ENCODE results near the gene STOX2. TPM values are rescaled to one million over a fixed set of nuclear protein-coding genes. Genes with fewer than 3 reads are reported as not detected.

STOX2 gene
- total RNA-seq, 1 donor from 2014 or later = 4.4 TPM

DNA sequence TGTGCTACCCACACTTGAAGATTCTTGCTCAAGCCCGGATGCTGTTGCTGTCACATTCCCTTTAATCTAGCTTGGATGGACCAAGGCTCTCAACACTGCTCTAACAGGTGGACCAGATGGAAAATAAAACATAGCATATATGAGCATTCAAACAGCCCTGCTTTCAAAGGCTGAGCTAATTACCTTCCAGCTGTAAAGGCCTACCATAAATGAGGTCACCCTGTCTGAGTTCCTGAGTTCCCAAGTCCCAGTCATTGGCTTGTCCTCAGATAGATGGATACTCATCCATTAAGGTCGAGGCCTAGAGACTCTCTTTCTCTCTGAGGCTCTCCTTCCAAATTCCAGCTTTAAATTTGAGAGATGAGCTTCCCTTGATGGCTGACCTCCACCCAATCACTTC, 147.5 kb downstream of the STOX2 start:
- no peak for TF ChIP-seq CTCF (IDR thresholded peaks at IDR 0.05; ENCODE audit: insufficient read depth, low read length, poor library complexity, severe bottlenecking)
- DNase-seq (ENCODE audit: low read depth) = no peak
- Histone ChIP-seq H3K4me3 (ENCODE audit: low read depth, low read length) (no peak overlapping the region), H3K27me3 (ENCODE audit: control insufficient read depth, insufficient read depth, low read length) (no peaks in the 10 kb centered on the region), H3K36me3 (ENCODE audit: control insufficient read depth, insufficient read depth, low read length) (no peaks in the 10 kb centered on the region)

GRCh38 chr4:184053434-184053833, 148.3 kb downstream of the STOX2 start:
- Histone ChIP-seq H3K27me3 (ENCODE audit: control insufficient read depth, insufficient read depth, low read length) (no peaks in the 10 kb centered on the region), H3K4me3 (ENCODE audit: low read depth, low read length) (no peak overlapping the region), H3K36me3 (ENCODE audit: control insufficient read depth, insufficient read depth, low read length) (no peaks in the 10 kb centered on the region)
- no peak for DNase-seq (ENCODE audit: low read depth)
- TF ChIP-seq CTCF (IDR thresholded peaks at IDR 0.05; ENCODE audit: insufficient read depth, low read length, poor library complexity, severe bottlenecking) = no peak

GRCh38 chr4:184056877-184057276, 151.8 kb downstream of the STOX2 start:
- Histone ChIP-seq H3K27me3 (ENCODE audit: control insufficient read depth, insufficient read depth, low read length) (no peaks in the 10 kb centered on the region), H3K36me3 (ENCODE audit: control insufficient read depth, insufficient read depth, low read length) (no peaks in the 10 kb centered on the region), H3K4me3 (ENCODE audit: low read depth, low read length) (no peak overlapping the region)
- TF ChIP-seq CTCF (IDR thresholded peaks at IDR 0.05; ENCODE audit: insufficient read depth, low read length, poor library complexity, severe bottlenecking) = no peak
- no peak for DNase-seq (ENCODE audit: low read depth)

- Histone ChIP-seq H3K27me3 (ENCODE audit: control insufficient read depth, insufficient read depth, low read length) (no peaks in the 10 kb centered on the region), H3K36me3 (ENCODE audit: control insufficient read depth, insufficient read depth, low read length) (no peaks in the 10 kb centered on the region), H3K4me3 (ENCODE audit: low read depth, low read length) (no peak overlapping the region)
- no peak for TF ChIP-seq CTCF (IDR thresholded peaks at IDR 0.05; ENCODE audit: insufficient read depth, low read length, poor library complexity, severe bottlenecking)
- DNase-seq (ENCODE audit: low read depth) = no peak
These were observed 152.9 kb downstream of the STOX2 start for GRCh38 chr4:184058026-184058425.

GRCh38 chr4:184059099-184059498, 154.0 kb downstream of the STOX2 start:
- no peak overlapping the region for H3K4me3 ChIP-seq (ENCODE audit: low read depth, low read length)
- no peak for DNase-seq (ENCODE audit: low read depth)
- no peak for TF ChIP-seq CTCF (IDR thresholded peaks at IDR 0.05; ENCODE audit: insufficient read depth, low read length, poor library complexity, severe bottlenecking)
- H3K27me3 ChIP-seq (ENCODE audit: control insufficient read depth, insufficient read depth, low read length) = no peaks in the 10 kb centered on the region
- H3K36me3 ChIP-seq (ENCODE audit: control insufficient read depth, insufficient read depth, low read length) = no peaks in the 10 kb centered on the region

- no peaks in the 10 kb centered on the region for H3K27me3 ChIP-seq (ENCODE audit: control insufficient read depth, insufficient read depth, low read length)
- DNase-seq (ENCODE audit: low read depth) = no peak
- no peak overlapping the region for H3K4me3 ChIP-seq (ENCODE audit: low read depth, low read length)
- H3K36me3 ChIP-seq (ENCODE audit: control insufficient read depth, insufficient read depth, low read length) = no peaks in the 10 kb centered on the region
- TF ChIP-seq CTCF (IDR thresholded peaks at IDR 0.05; ENCODE audit: insufficient read depth, low read length, poor library complexity, severe bottlenecking) = no peak
These were observed 156.5 kb downstream of the STOX2 start for GRCh38 chr4:184061582-184061981.
